K562 (cell line): Measurements from ENCODE around the gene IFFO2. TPM values are rescaled to one million over a fixed set of nuclear protein-coding genes. Genes with fewer than 3 reads are reported as not detected.

Experiments used
- ATAC-seq: fragments of 200-7000 bp; cut with Tn5 transposase; 3 replicates; pipeline ENCODE4 v1.9.1; 2020; ENCODE audit warnings: moderate library complexity
- BruUV-seq: library from RNA; stranded (reverse); fragments of 400-500 nt; replicated peaks from 2 replicates; lab custom pipeline; 2021; lab: Mats Ljungman, UMichigan
- CTCF ChIA-PET: fragments of 300-600 bp; formaldehyde crosslinking; extraction: SDS; loops from one replicate; lab custom pipeline; 2021; ENCODE audit warnings: low intra/inter-chr PET ratio; lab: Yijun Ruan, JAX
- POLR2A ChIA-PET: fragments of 300-600, 350-650 bp; sonication (Branson Sonifier 250); formaldehyde crosslinking; extraction: SDS; loops from one replicate; lab custom pipeline; 2021; ENCODE audit warnings: antibody characterized with exemption, inconsistent platforms; lab: Yijun Ruan, JAX
- DNase-seq, 4 experiments: peaks; one replicate each; pipeline versions ENCODE4 v3.0.0 to v3.0.0-alpha.2; 2011 to 2018; ENCODE audit warnings: low spot score in 3 of 4, mixed read lengths in 3 of 4; ENCODE audit errors: extremely low read depth in 1 of 4
- FAIRE-seq: peaks from 2 replicates; lab custom pipeline; 2011; peaks lifted over from hg19 to GRCh38; lab: Jason Lieb, UNC
- H2AFZ ChIP-seq: 2 replicates; pipeline ENCODE4 v1.6.0; 2011; ENCODE audit warnings: low read depth, low read length, control low read depth, inconsistent platforms
- H3K27ac ChIP-seq: fragments of 200-600 bp; 3 replicates; pipeline ENCODE4 v1.8.0; 2011; ENCODE audit warnings: low read depth, mild to moderate bottlenecking, control low read depth, inconsistent platforms, low read length, moderate library complexity, mixed read lengths; ENCODE audit errors: extremely low read depth
- H3K27me3 ChIP-seq, 2 experiments: fragments of 300-600 bp in 1 of 2; 2 replicates in 1 of 2; 3 replicates in 1 of 2; pipeline versions ENCODE4 v1.6.0 to v1.8.0; 2011; ENCODE audit warnings: inconsistent platforms in 2 of 2, low read length in 2 of 2, mild to moderate bottlenecking in 1 of 2, mixed read lengths in 1 of 2, moderate library complexity in 1 of 2; ENCODE audit not compliant: control insufficient read depth in 2 of 2, insufficient read depth in 2 of 2
- H3K36me3 ChIP-seq: fragments of 300-600 bp; 3 replicates; pipeline ENCODE4 v1.8.0; 2011; ENCODE audit warnings: mild to moderate bottlenecking, low read length, inconsistent platforms; ENCODE audit not compliant: control insufficient read depth, insufficient read depth
- H3K4me1 ChIP-seq, 2 experiments: fragments of 200-600 bp in 1 of 2; replicated peaks in 1 of 2; 2 replicates in 1 of 2; 3 replicates in 1 of 2; pipeline versions ENCODE4 v1.5.1 to v1.8.0; 2011; ENCODE audit warnings: inconsistent platforms in 2 of 2, low read length in 2 of 2, mild to moderate bottlenecking in 1 of 2, mixed read lengths in 1 of 2, moderate library complexity in 1 of 2; ENCODE audit not compliant: control insufficient read depth in 2 of 2, insufficient read depth in 2 of 2
- H3K4me2 ChIP-seq: 2 replicates; pipeline ENCODE4 v1.6.1; 2011; ENCODE audit warnings: low read length, control low read depth, inconsistent platforms, mixed read lengths; ENCODE audit not compliant: insufficient read depth
- H3K4me3 ChIP-seq: fragments of 200-600 bp; sonication (generic), shearing (Covaris generic); 2 replicates; pipeline ENCODE4 v1.5.1; 2016; ENCODE audit warnings: control low read depth, inconsistent platforms
- H3K79me2 ChIP-seq: fragments of 200-600 bp; 3 replicates; pipeline ENCODE4 v1.8.0; 2011; ENCODE audit warnings: low read length, inconsistent platforms; ENCODE audit not compliant: control insufficient read depth, insufficient read depth
- H3K9ac ChIP-seq, 2 experiments: 2 replicates each; pipeline versions ENCODE4 v1.6.0 to v1.6.1; 2011; ENCODE audit warnings: low read depth in 2 of 2, low read length in 2 of 2, control low read depth in 1 of 2, inconsistent platforms in 1 of 2, mild to moderate bottlenecking in 1 of 2, mixed read lengths in 1 of 2; ENCODE audit not compliant: insufficient read depth in 1 of 2
- H3K9me1 ChIP-seq: one replicate; pipeline ENCODE4 v1.6.0; 2011; ENCODE audit warnings: inconsistent platforms, mild to moderate bottlenecking, low read length, moderate library complexity; ENCODE audit not compliant: control insufficient read depth, insufficient read depth
- H3K9me3 ChIP-seq: replicated peaks from 2 replicates; pipeline ENCODE4 v1.5.1; 2011; ENCODE audit warnings: low read depth, low read length, inconsistent platforms; ENCODE audit not compliant: control insufficient read depth, insufficient read depth
- H4K20me1 ChIP-seq: replicated peaks from 2 replicates; pipeline ENCODE4 v1.6.1; 2011; ENCODE audit warnings: low read length, inconsistent platforms, mixed read lengths; ENCODE audit not compliant: control insufficient read depth, insufficient read depth
- ERF ChIP-seq: fragments of 450-650 bp; formaldehyde crosslinking; IDR thresholded peaks from 2 replicates; pipeline ENCODE4 v1.4.0; 2020; ENCODE audit warnings: mild to moderate bottlenecking, mixed read lengths
- STAT5B ChIP-seq: fragments of 250-450 bp; sonication (Bioruptor Pico); IDR thresholded peaks from 2 replicates; pipeline ENCODE4 v1.8.0; 2021; ENCODE audit warnings: mild to moderate bottlenecking, inconsistent platforms
- TBL1XR1 ChIP-seq, 2 experiments: IDR thresholded peaks; 2 replicates each; pipeline ENCODE4 v1.6.1; 2012; ENCODE audit warnings: improper control_type of control experiment in 2 of 2, low read length in 2 of 2, mild to moderate bottlenecking in 1 of 2
- WGBS: fragments of 100-300 bp; shearing (Covaris generic); methylation state at CpG from one replicate; pipeline ENCODE4 v1.1.6; 2016; ENCODE audit warnings: low coverage, mixed read lengths; ENCODE audit not compliant: insufficient coverage; ENCODE audit errors: missing lambda C conversion rate; 5-methylcytosine and 5-hydroxymethylcytosine counted together
- in situ Hi-C: fragments of 300-500 bp; cut with MboI; formaldehyde crosslinking; loops from 4 replicates; pipeline ENCODE4 v1.15.0; 2018; ENCODE audit warnings: inconsistent platforms, mixed read lengths
- intact Hi-C: fragments of 100-400 bp; cut with micrococcal nuclease; formaldehyde crosslinking; loops from 2 replicates; pipeline ENCODE4 v1.14.2; 2022
- polyA plus RNA-seq, 8 experiments: library from polyadenylated mRNA; depleted of rRNA in 4 of 8; stranded (reverse) in 5 of 8; unstranded in 3 of 8; fragments of >200 nt; fragmentation: Nextera tagmentation in 2 of 8; fragmentation: Illumina TruSeq in 1 of 8; extraction: Ambion mirVana in 2 of 8; extraction: Trizol in 1 of 8; gene quantifications; 2 replicates each; pipeline versions ENCODE4 v1.2.1 to v1.2.3, GENCODE V29; 2011 to 2014; ENCODE audit warnings: inconsistent platforms in 1 of 8, missing spikeins in 1 of 8
- total RNA-seq, 7 experiments: library from RNA; depleted of rRNA in 6 of 7; stranded (reverse); fragments of >200 nt in 6 of 7; fragmentation: Illumina TruSeq in 2 of 7; extraction: Trizol in 2 of 7; gene quantifications; 2 replicates each; pipeline versions ENCODE4 v1.2.1 to v1.2.3, GENCODE V29; 2011 to 2021; ENCODE audit warnings: low replicate concordance in 1 of 7
- TF ChIP-seq, protein P1 (sequence below): sonication (generic); formaldehyde crosslinking; IDR thresholded peaks from 2 replicates; pipeline ENCODE4 v1.8.0; 2022; ENCODE audit warnings: mild to moderate bottlenecking, missing genetic modification reagents
- TF ChIP-seq, protein P2 (sequence below): fragments of 250-450 bp; sonication (Bioruptor Pico); IDR thresholded peaks from 2 replicates; pipeline ENCODE4 v1.8.0; 2021; ENCODE audit warnings: moderate library complexity, mild to moderate bottlenecking, inconsistent platforms

The IFFO2 gene
- total and polyA plus RNA-seq, 9 of the 15 experiments (the other 6 are each of a cell fraction or from before 2014, with no cell fraction given) = 0.15 to 1.0 (median 0.44) TPM; not detected in 2

DNA sequence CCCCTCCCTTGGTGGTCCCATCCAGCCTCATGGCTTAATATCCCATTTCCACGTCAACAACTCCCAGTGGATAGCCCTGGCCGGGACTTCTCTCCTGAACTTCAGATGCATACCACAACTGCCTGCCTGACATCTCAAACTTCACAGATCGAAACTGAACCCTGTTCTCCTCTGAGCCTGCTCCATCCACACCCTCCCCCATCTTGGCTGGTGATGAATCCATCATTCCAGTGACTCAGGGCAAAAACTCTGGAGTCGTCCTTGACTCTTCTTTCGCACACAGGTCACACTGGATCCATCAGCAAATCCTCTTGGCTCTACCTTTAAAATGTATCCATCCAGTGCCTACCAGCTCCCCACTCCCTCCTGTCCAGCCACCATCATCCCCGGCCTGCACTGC, 100.9 kb downstream of the IFFO2 start:
- ATAC-seq (no peak), DNase-seq (no peak)
- Histone ChIP-seq H4K20me1 (no peaks in the 10 kb centered on the region; the same call in none of the 2 replicates), H3K4me1 (peaks cover 2 to 10% of the 10 kb centered on the region in 2 experiments; a peak in 2 of 5 replicates)
- BruUV-seq = no TSS peak
- TF ChIP-seq TBL1XR1 (IDR thresholded peaks at IDR 0.05; ENCODE audit: low read length in 2 of 2) = no peak
- TF ChIP-seq STAT5B (CRISPR knock-in tag) = no peak
- TF ChIP-seq, protein P1, sequence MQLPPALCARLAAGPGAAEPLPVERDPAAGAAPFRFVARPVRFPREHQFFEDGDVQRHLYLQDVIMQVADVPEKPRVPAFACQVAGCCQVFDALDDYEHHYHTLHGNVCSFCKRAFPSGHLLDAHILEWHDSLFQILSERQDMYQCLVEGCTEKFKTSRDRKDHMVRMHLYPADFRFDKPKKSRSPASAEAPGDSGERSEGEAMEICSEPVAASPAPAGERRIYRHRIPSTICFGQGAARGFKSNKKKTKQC = no peak
- TF ChIP-seq, protein P2, sequence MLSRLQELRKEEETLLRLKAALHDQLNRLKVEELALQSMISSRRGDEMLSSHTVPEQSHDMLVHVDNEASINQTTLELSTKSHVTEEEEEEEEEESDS = no peak
- no peak for TF ChIP-seq ERF (CRISPR knock-in tag)
- TF ChIP-seq, all 486 proteins: peak for 0
- 5% methylated on average over 6 of the region's 6 CpGs for WGBS
- POLR2A ChIA-PET = no interaction called here
- Histone ChIP-seq H2AFZ (no peak overlapping the region), H3K27ac (no peak overlapping the region), H3K27me3 (peaks cover 21 to 42% of the 10 kb centered on the region in 2 experiments; a peak in 4 of 5 replicates), H3K9ac (no peak overlapping the region), H3K9me3 (no peaks in the 10 kb centered on the region), H3K4me2 (no peak overlapping the region), H3K79me2 (no peaks in the 10 kb centered on the region), H3K4me3 (no peak overlapping the region), H3K9me1 (no peaks in the 10 kb centered on the region), H3K36me3 (no peaks in the 10 kb centered on the region)
- intact Hi-C loops (no loop called here), in situ Hi-C loops (no loop called here)
- CTCF ChIA-PET = no interaction called here
- no peak for FAIRE-seq
